Heart right ventricle (tissue), 16 donors: Measurements from ENCODE around the gene CLIP3. TPM values are rescaled to one million over a fixed set of nuclear protein-coding genes. Genes with fewer than 3 reads are reported as not detected.

ENCODE experiments used
- ATAC-seq, 8 donors: fragments of 200-7000 bp; cut with Tn5 transposase; one replicate each; pipeline ENCODE4 v1.9.1; 2020; ENCODE audit warnings: mild to moderate bottlenecking in 8 of 8, moderate library complexity in 8 of 8, moderate number of reproducible peaks in 1 of 8
- DNase-seq, 2 donors: peaks; one replicate each; pipeline ENCODE4 v3.0.0-alpha.2; 2020
- H3K27ac ChIP-seq, 10 donors: fragments of 200-600 bp; sonication (generic) in 2 of 10; one replicate each; pipeline versions ENCODE4 v1.5.0 to v1.8.0; 2020 to 2022; ENCODE audit warnings: mild to moderate bottlenecking in 3 of 10
- H3K27me3 ChIP-seq, 7 donors: fragments of 200-600 bp; one replicate each; pipeline ENCODE4 v1.8.0; 2021 to 2022; ENCODE audit warnings: mild to moderate bottlenecking in 2 of 7
- H3K36me3 ChIP-seq, 9 donors: fragments of 200-600 bp; sonication (generic) in 1 of 9; one replicate each; pipeline versions ENCODE4 v1.5.0 to v1.8.0; 2020 to 2022; ENCODE audit warnings: mild to moderate bottlenecking in 2 of 9
- H3K4me1 ChIP-seq, 9 donors: fragments of 200-600 bp; sonication (generic) in 1 of 9; one replicate each; pipeline versions ENCODE4 v1.5.0 to v1.8.0; 2020 to 2022; ENCODE audit warnings: mild to moderate bottlenecking in 4 of 9
- H3K4me3 ChIP-seq, 10 donors: fragments of 200-600 bp; sonication (generic) in 2 of 10; one replicate each; pipeline versions ENCODE4 v1.5.0 to v1.8.0; 2020 to 2022; ENCODE audit warnings: mild to moderate bottlenecking in 7 of 10, moderate library complexity in 2 of 10
- H3K9me3 ChIP-seq, 11 donors: fragments of 200-600 bp in 10 of 11; sonication (generic) in 2 of 11; one replicate each; pipeline versions ENCODE4 v1.5.0 to v1.8.0; 2013 to 2022; ENCODE audit warnings: mild to moderate bottlenecking in 2 of 11, control low read depth in 1 of 11, moderate library complexity in 1 of 11
- CTCF ChIP-seq, 9 donors: fragments of 200-600 bp; sonication (generic) in 2 of 9; IDR thresholded peaks; one replicate each; pipeline versions ENCODE4 v1.5.0 to v1.8.0; 2021 to 2022; ENCODE audit warnings: antibody characterized with exemption in 9 of 9, mild to moderate bottlenecking in 5 of 9, moderate library complexity in 1 of 9
- WGBS, 2 donors: extraction: QIAGEN DNeasy Blood & Tissue Kit; methylation state at CpG; one replicate each; pipeline ENCODE4 v1.1.7; 2013; ENCODE audit warnings: inconsistent platforms in 1 of 2; 5-methylcytosine and 5-hydroxymethylcytosine counted together
- intact Hi-C, 10 donors: fragments of 100-400 bp; cut with DNase I; formaldehyde crosslinking; loops; one replicate each; pipeline versions ENCODE4 v1.11.1 to v1.14.2; 2022
- polyA plus RNA-seq, 2 donors: library from polyadenylated mRNA; stranded (reverse); fragments of 200-250 nt; gene quantifications; one replicate each; pipeline ENCODE4 v1.2.3, GENCODE V29; 2013
- total RNA-seq, 10 donors: library from RNA; stranded (reverse); fragmentation: NEBNext Ultra II Directional in 3 of 10; extraction: Animal tissue kit (Norgen Biotek cat#: 25700) in 3 of 10; gene quantifications; one replicate each; pipeline versions ENCODE4 v1.2.1 to v1.2.4, GENCODE V29; 2021 to 2023
- donor health status: Arrhythmogenic right ventricular cardiomyopathy.
- donor health status: ischemic (EF 13 %, LVEDD 7.1; RV severe dilation, severe dysfunction).
- donor health status: healthy with polysubstance abuse.
- donor health status: DM: no; HTN: yes; CAD: no.
- donor health status: DM: no; HTN: no; CAD: no.
- donor health status: ischemic (EF 25% LVEDD 6.9; RV normal size, moderate dysfunction).
- donor health status: ischemic (EF 25% LVEDD 5.7; RV mildly dilated, moderate dysfunction).
- donor health status: healthy.
- donor health status: DM: yes; HTN: yes; CAD: no.
- donor health status: Ischemic cardiomyopathy.
- donor health status: ischemic (EF 35%, LVEDD 5.7; RV mildly dilated, moderate dysfunction).
- donor health status: nonischemic (EF 11% LVEDD 7.7; RV severe dilation, severe dysfunction).
- donor health status: DM: yes; HTN: yes; CAD: no.
- donor health status: PGD.
- donor health status: ischemic (EF 29% LVEDD 5.4; RV normal size, mild dysfunction).
- donor health status: nonischemic (EF 23%, LVEDD 6.1; RV moderate dilation, normal function).

CLIP3 gene
- total and polyA plus RNA-seq, 12 donors: 1.2 to 7.5 (median 3.8) TPM

GRCh38 chr19:36026091-36026876 is 6.4 kb downstream of the CLIP3 start:
- no peak for TF ChIP-seq CTCF (IDR thresholded peaks at IDR 0.05)
- Histone ChIP-seq H3K27me3 (no peaks in the 10 kb centered on the region), H3K9me3 (no peaks in the 10 kb centered on the region), H3K4me3 (no peak overlapping the region), H3K27ac (no peak overlapping the region), H3K4me1 (no peaks in the 10 kb centered on the region), H3K36me3 (peaks cover 0 to 60% (median 0%) of the 10 kb centered on the region in 9 donors)
- ATAC-seq (no peak), DNase-seq (no peak)
- intact Hi-C loops: no loop called here
- 94 to 95% methylated on average over 47 to 49 of the region's 49 CpGs for WGBS, 2 donors

- H3K27me3 ChIP-seq: no peaks in the 10 kb centered on the region
- H3K36me3 ChIP-seq: peaks cover 0 to 67% (median 0%) of the 10 kb centered on the region in 9 donors
- no peak overlapping the region for H3K27ac ChIP-seq
- no peaks in the 10 kb centered on the region for H3K9me3 ChIP-seq
- DNase-seq (no peak), ATAC-seq (no peak)
- intact Hi-C loops: no loop called here
- TF ChIP-seq CTCF (IDR thresholded peaks at IDR 0.05): no peak
- WGBS, 2 donors: 76 to 78% methylated on average over 1 of the region's 1 CpG
- H3K4me3 ChIP-seq: no peak overlapping the region
- H3K4me1 ChIP-seq: no peaks in the 10 kb centered on the region
These were observed 7.1 kb downstream of the CLIP3 start for GRCh38 chr19:36025541-36025940.

GRCh38 chr19:36023432-36023831 is 9.2 kb downstream of the CLIP3 start:
- Histone ChIP-seq H3K4me1 (no peaks in the 10 kb centered on the region), H3K4me3 (no peak overlapping the region), H3K27me3 (no peaks in the 10 kb centered on the region), H3K9me3 (no peaks in the 10 kb centered on the region), H3K36me3 (peaks cover 0 to 82% (median 0%) of the 10 kb centered on the region in 9 donors), H3K27ac (no peak overlapping the region)
- 92 to 96% methylated on average over 5 of the region's 5 CpGs for WGBS, 2 donors
- ATAC-seq (no peak), DNase-seq (no peak)
- intact Hi-C loops: no loop called here
- no peak for TF ChIP-seq CTCF (IDR thresholded peaks at IDR 0.05)

GRCh38 chr19:36019061-36019670 is 13.5 kb downstream of the CLIP3 start:
- no peak for DNase-seq
- WGBS, 2 donors: 91 to 94% methylated on average over 22 of the region's 22 CpGs
- peaks cover 0 to 68% (median 0%) of the 10 kb centered on the region in 9 donors for H3K36me3 ChIP-seq

More at GRCh38 chr19:36019061-36019670, 13.5 kb downstream of the CLIP3 start:
- H3K9me3 ChIP-seq: no peaks in the 10 kb centered on the region
- no peak overlapping the region for H3K4me3 ChIP-seq
- intact Hi-C loops: no loop called here
- H3K4me1 ChIP-seq: peaks cover 0 to 6% (median 5%) of the 10 kb centered on the region in 9 donors
- TF ChIP-seq CTCF (IDR thresholded peaks at IDR 0.05): no peak
- no peak for ATAC-seq
- no peak overlapping the region for H3K27ac ChIP-seq
- H3K27me3 ChIP-seq: no peaks in the 10 kb centered on the region
